Stimulated activated naive CD8-positive, alpha-beta T cell treated with anti-CD3 and anti-CD28 coated beads, Interleukin-15, amount 100 ng/mL, for 72 hours (primary cell): Measurements from ENCODE around the gene ASIC5.
"Not testable (repeated sequence)": the region's sequence is repeated elsewhere in the genome, so short reads cannot be mapped to it uniquely, and the experiment has no call there.

Experiments used
- ATAC-seq: fragments of 150-1000 bp; cut with Tn5 transposase; 2 replicates; pipeline ENCODE4 v1.10.0; 2021; ENCODE audit warnings: mild to moderate bottlenecking, moderate library complexity
- DNase-seq, 2 donors: peaks; one replicate each; pipeline ENCODE4 v3.0.0; 2021 to 2022
- H3K27ac Mint-ChIP-seq, 2 donors: one replicate each; pipeline ENCODE4 v1.8.0; 2022; ENCODE audit warnings: mild to moderate bottlenecking in 2 of 2, mixed read lengths in 2 of 2, moderate library complexity in 2 of 2
- H3K27me3 Mint-ChIP-seq: one replicate; pipeline ENCODE4 v1.8.0; 2022; ENCODE audit warnings: mixed read lengths
- H3K4me1 Mint-ChIP-seq: one replicate; pipeline ENCODE4 v1.8.0; 2022; ENCODE audit warnings: mild to moderate bottlenecking, mixed read lengths
- H3K4me3 Mint-ChIP-seq, 2 donors: one replicate each; pipeline ENCODE4 v1.8.0; 2022; ENCODE audit warnings: mild to moderate bottlenecking in 2 of 2, mixed read lengths in 2 of 2, moderate library complexity in 1 of 2
- H3K9me3 Mint-ChIP-seq, 2 donors: one replicate each; pipeline ENCODE4 v1.8.0; 2022; ENCODE audit warnings: mixed read lengths in 2 of 2

Gene ASIC5, protein sequence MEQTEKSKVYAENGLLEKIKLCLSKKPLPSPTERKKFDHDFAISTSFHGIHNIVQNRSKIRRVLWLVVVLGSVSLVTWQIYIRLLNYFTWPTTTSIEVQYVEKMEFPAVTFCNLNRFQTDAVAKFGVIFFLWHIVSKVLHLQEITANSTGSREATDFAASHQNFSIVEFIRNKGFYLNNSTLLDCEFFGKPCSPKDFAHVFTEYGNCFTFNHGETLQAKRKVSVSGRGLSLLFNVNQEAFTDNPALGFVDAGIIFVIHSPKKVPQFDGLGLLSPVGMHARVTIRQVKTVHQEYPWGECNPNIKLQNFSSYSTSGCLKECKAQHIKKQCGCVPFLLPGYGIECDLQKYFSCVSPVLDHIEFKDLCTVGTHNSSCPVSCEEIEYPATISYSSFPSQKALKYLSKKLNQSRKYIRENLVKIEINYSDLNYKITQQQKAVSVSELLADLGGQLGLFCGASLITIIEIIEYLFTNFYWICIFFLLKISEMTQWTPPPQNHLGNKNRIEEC

DNA sequence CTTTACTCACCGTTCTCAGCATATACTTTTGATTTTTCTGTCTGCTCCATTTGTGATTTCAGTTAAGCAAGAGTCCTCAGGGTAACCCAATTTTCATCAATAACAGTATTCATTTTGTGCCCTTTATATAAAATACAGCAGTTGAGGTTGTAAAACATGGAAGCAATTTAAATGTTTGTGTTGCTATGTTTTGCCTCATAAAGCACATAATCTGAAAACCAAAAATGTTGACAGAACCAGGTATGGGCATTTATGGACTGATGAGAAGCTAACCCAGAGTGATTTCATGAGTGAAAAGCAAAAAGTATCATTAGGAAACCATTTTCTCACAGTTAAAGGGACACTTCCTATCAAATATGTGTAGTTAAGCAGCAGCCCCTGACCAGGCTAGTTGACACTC lies at the start of gene ASIC5:
ASIC5 (minus strand) TSS at position 101 of the 400 bp plus-strand sequence; CDS start at position 50, 51 bp downstream.
- no peak for DNase-seq
- no peak for ATAC-seq
- Mint-ChIP-seq H3K4me3 (no peak within 1 kb of the TSS), H3K4me1 (no peaks in the 10 kb centered on the region), H3K27me3 (no peaks in the 10 kb centered on the region), H3K9me3 (peaks cover 9 to 20% of the 10 kb centered on the region in 2 donors), H3K27ac (no peak within 1 kb of the TSS)

DNA sequence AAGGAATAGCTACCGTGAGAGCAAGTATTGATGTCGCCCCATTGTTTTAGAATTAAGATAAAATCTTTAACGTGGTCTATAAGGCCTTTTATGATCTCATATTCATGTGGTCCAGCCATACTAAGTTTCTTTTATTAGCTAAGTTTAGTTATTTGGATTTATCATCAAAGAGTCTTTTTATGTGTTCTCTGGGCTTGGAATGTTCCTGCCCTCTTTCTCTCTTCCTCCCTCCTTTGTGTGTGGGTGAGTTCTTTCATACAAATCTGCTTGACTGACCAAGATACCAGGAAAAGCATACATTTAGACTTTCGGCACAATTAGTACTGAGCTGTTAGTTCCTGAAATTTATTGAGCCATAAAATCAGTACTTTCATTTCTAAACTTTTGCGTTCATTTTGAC lies 48.7 kb upstream of the ASIC5 start:
- no peak for ATAC-seq
- no peaks in the 10 kb centered on the region for H3K27me3 Mint-ChIP-seq
- H3K9me3 Mint-ChIP-seq, result no peaks in the 10 kb centered on the region
- no peak overlapping the region for H3K27ac Mint-ChIP-seq
- no peak overlapping the region for H3K4me3 Mint-ChIP-seq
- DNase-seq, result no peak
- H3K4me1 Mint-ChIP-seq, result peaks cover 13% of the 10 kb centered on the region

- Mint-ChIP-seq H3K4me3 (no peak overlapping the region), H3K9me3 (no peaks in the 10 kb centered on the region), H3K4me1 (peaks cover 21% of the 10 kb centered on the region)
Measured at GRCh38 chr4:155911905-155912304, 45.8 kb upstream of the ASIC5 start.

DNA sequence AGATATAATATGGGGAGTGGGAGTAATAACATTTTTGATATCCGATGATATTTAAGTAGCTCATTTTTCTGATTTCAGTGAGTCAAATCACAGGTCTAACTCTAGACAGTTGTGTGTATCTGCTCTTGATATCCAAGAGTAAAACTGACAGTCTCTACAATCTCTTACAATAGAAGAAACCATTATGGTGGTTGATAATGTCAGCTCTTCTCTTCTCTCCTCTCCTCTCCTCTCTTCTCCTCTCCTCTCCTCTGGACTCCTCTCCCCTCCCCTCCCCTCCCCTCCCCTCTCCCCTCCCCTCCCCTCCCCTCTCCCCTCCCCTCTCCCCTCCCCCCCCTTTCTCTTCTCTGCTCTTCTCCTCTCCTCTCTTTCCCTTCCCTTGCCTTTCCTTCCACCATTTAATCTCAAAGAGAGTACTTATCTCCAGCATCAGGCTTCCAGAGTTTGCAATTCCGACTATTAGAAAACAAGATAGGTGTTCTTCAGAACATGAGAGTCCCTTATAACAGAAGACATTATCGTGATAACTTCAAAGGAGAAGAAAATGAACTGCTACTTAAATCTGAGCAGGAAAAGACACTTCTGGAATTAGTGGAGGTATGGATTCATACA lies 43.6 kb upstream of the ASIC5 start:
- no peaks in the 10 kb centered on the region for H3K9me3 Mint-ChIP-seq
- H3K27ac Mint-ChIP-seq, result no peak overlapping the region
- H3K4me3 Mint-ChIP-seq, result no peak overlapping the region
- DNase-seq (no peak), ATAC-seq (no peak)
- peaks cover 21% of the 10 kb centered on the region for H3K4me1 Mint-ChIP-seq
- H3K27me3 Mint-ChIP-seq, result no peaks in the 10 kb centered on the region

More at GRCh38 chr4:155911905-155912304, 45.8 kb upstream of the ASIC5 start:
- Mint-ChIP-seq H3K27ac (peak overlapping the region in 1 of 2 donors; percentile 62), H3K27me3 (no peaks in the 10 kb centered on the region)
- ATAC-seq (peak; percentile 79), DNase-seq (no peak)

DNA sequence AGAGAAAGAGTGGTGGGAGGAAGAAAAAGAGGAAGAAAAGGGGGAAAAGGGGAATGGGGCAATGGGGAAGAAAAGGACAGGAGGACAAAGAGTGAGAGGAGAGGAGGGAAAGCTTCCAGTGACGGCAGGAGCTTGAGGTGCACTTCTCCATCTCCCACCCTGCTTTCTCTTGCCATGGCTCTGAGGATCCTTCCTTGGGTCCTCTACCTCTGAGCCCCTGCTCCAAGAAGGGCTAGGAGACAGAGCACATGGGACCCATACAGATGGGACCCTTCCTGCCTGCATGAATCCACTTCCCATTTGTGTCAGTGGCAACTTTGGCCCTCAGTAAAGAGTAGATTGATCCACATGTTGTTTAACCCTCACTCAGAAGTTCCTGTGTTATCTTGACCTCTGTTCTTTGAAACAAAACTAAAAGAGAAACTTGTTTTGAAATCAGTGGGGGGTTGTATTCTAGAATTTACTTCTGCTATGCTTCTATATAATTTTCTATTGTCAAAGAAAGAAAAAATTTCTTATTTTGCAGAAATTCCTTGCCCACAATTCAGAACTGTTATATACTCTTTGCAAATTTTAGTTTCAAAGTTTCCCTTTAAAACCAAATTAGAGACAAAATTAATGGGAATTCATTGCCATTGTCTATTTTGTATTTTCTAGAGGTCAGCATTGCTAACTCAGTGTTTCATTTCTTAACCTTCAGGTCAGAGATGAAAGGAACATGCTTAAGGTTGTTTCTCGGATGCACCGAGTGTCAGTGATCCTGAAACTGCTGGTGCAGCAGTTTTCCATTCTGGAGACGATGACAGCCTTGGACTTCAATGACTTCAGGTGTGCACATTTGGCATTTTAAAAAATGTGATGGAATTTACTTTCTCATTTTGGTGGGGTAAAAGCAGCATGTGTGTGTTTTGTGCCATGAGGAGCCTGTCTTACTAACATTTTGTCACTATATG lies 42.4 kb upstream of the ASIC5 start:
- Mint-ChIP-seq H3K4me3 (peak overlapping the region; percentile 16 to 36), H3K4me1 (peaks cover 21% of the 10 kb centered on the region), H3K9me3 (no peaks in the 10 kb centered on the region), H3K27me3 (peaks cover 7% of the 10 kb centered on the region), H3K27ac (no peak overlapping the region)
- DNase-seq (no peak), ATAC-seq (no peak)

GRCh38 chr4:155907556-155907955 lies 41.5 kb upstream of the ASIC5 start:
- ATAC-seq (no peak), DNase-seq (no peak)
- Mint-ChIP-seq H3K9me3 (no peaks in the 10 kb centered on the region), H3K27me3 (peaks cover 9% of the 10 kb centered on the region), H3K27ac (no peak overlapping the region), H3K4me3 (no peak overlapping the region), H3K4me1 (peaks cover 16% of the 10 kb centered on the region)

DNA sequence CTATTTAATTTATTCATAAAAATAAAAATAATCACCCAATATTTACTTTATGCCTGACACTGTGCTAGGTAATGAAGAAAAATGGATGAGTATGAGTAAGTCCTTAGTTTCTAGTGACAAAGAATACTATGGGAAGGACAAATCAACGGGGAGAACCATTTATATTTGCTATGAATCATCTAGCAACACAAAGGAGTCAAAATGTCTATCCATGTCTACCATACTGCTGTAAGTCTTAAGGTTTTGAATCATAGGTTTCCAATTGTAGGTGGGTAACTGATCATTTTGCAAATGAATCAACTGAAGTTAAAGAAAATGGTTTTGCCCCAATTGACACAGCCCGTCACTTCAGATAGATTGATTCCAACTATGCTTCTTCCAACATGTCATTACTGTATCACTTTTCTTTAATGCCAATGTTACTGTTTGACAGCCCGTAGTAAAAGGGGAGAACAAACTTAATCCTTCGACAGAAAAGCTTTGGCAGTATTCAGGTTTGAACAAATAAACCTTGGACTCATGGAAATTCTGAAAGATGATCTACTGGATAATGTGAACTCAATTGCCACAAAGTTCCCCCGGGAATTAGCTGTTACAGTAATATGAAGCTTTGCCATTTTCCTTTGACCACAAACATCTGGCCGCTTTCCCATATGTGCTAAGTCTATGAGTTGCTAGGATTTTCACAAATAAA lies 40.6 kb upstream of the ASIC5 start:
- Mint-ChIP-seq H3K9me3 (no peaks in the 10 kb centered on the region), H3K4me1 (peaks cover 8% of the 10 kb centered on the region), H3K4me3 (no peak overlapping the region), H3K27ac (no peak overlapping the region), H3K27me3 (peaks cover 9% of the 10 kb centered on the region)
- no peak for ATAC-seq
- DNase-seq, result no peak

DNA sequence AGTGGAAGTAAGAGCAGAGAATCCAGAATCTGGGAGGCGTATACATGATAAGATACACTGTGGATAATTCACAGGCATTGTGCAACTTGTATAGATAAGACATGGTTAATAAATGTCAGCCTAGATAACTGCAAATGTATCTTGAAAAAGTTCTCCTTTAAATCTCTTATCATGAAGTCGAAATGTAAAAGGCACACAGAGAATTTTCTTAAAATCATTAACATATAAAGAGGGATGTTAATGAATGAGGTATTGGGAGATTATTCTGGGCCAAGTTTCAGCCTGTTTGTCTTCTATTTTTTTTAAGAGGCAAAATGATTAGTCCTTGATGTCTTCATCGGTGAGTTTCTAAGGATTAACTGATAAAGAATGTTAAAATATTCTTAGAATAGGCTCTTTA lies 38.3 kb upstream of the ASIC5 start:
- Mint-ChIP-seq H3K27me3 (peaks cover 9% of the 10 kb centered on the region), H3K27ac (no peak overlapping the region), H3K4me1 (peaks cover 8% of the 10 kb centered on the region), H3K4me3 (no peak overlapping the region), H3K9me3 (no peaks in the 10 kb centered on the region)
- ATAC-seq (no peak), DNase-seq (no peak)

GRCh38 chr4:155903453-155903852 lies 37.4 kb upstream of the ASIC5 start, which contains the start of gene TDO2:
Gene TDO2, plus strand, starts transcription at chr4:155903696. Its CDS starts 63 bp downstream, at chr4:155903759.
- H3K27me3 Mint-ChIP-seq, result peaks cover 9% of the 10 kb centered on the region
- no peak within 1 kb of the TSS for H3K4me3 Mint-ChIP-seq

DNA sequence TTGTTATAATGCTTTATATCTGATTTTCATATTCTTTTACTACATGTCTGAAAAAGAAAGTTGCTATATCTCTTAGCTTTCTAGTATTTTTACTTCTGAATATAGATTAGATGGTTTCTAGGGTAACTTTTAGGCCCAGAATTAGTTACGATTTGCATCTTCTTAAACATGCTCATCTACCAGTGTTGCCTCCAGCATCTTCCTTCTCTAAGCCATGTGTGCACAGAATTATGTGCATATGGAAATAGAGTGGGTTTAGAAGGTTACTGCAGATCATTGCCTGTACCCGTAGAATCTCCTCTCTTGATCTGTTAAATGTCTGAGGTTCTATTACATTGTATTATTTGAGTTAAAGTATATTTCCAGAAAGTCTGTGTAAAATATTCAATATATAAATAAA lies 34.9 kb upstream of the ASIC5 start:
- ATAC-seq (no peak), DNase-seq (no peak)
- H3K9me3 Mint-ChIP-seq, result peaks cover 0 to 8% of the 10 kb centered on the region in 2 donors
- no peak overlapping the region for H3K27ac Mint-ChIP-seq
- no peaks in the 10 kb centered on the region for H3K4me1 Mint-ChIP-seq
- H3K4me3 Mint-ChIP-seq, result no peak overlapping the region
- H3K27me3 Mint-ChIP-seq, result peaks cover 9% of the 10 kb centered on the region

More at GRCh38 chr4:155903453-155903852, 37.4 kb upstream of the ASIC5 start, which contains the start of gene TDO2:
- Mint-ChIP-seq H3K9me3 (peaks cover 0 to under 1% of the 10 kb centered on the region in 2 donors), H3K27ac (no peak within 1 kb of the TSS), H3K4me1 (peaks cover 8% of the 10 kb centered on the region)
- DNase-seq, result no peak
- ATAC-seq, result no peak

GRCh38 chr4:155900381-155900780 lies 34.3 kb upstream of the ASIC5 start:
- ATAC-seq (no peak), DNase-seq (no peak)
- Mint-ChIP-seq H3K9me3 (peaks cover 0 to 8% of the 10 kb centered on the region in 2 donors), H3K27ac (no peak overlapping the region), H3K4me1 (no peaks in the 10 kb centered on the region), H3K4me3 (no peak overlapping the region), H3K27me3 (peaks cover 9% of the 10 kb centered on the region)

- H3K9me3 Mint-ChIP-seq, result peaks cover 0 to 8% of the 10 kb centered on the region in 2 donors
- H3K4me1 Mint-ChIP-seq, result no peaks in the 10 kb centered on the region
- ATAC-seq (no peak), DNase-seq (no peak)
- H3K27me3 Mint-ChIP-seq, result peaks cover 9% of the 10 kb centered on the region
- H3K27ac Mint-ChIP-seq, result no peak overlapping the region
- no peak overlapping the region for H3K4me3 Mint-ChIP-seq
Measured at GRCh38 chr4:155899891-155900290, 33.8 kb upstream of the ASIC5 start.

DNA sequence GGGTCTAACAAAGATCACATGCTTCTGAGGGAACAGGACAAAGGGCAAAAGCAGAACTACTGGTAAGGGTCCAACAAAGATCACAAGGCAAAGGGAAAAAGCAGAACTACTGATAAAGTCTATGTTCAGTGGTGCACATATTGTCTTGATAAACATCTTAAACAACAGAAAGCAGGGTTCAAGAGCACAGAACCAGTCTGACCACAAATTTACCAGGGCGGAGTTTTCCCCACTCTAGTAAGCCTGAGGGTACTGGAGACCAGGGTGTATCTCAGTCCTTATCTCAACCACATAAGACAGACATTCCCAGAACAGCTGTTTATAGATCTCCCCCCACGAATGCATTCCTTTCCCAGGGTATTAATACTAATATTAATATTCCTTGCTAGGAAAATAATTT lies 32.3 kb upstream of the ASIC5 start:
- ATAC-seq, H3K4me1 Mint-ChIP-seq, H3K4me3 Mint-ChIP-seq, H3K9me3 Mint-ChIP-seq, DNase-seq, H3K27ac Mint-ChIP-seq: not testable (repeated sequence)
- H3K27me3 Mint-ChIP-seq, result peaks cover 12% of the 10 kb centered on the region

DNA sequence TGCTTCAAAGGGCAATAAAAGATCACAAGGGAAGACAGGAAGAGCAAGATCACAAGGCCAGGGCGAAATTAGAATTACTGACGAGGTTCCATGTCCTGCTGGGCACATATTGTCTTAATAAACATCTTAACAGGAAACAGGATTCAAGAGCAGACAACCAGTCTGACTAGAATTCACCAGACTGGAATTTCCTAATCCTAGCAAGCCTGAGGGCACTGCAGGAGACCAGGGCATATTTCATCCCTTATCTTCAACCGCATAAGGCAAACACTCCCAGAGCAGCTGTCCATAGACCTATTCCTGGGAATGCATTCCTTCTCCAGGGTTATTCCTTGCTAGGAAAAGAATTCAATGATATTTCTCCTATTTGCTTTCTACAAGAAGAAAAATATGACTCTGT lies 25.0 kb upstream of the ASIC5 start:
- no peak for DNase-seq
- H3K27ac Mint-ChIP-seq, result no peak overlapping the region

DNA sequence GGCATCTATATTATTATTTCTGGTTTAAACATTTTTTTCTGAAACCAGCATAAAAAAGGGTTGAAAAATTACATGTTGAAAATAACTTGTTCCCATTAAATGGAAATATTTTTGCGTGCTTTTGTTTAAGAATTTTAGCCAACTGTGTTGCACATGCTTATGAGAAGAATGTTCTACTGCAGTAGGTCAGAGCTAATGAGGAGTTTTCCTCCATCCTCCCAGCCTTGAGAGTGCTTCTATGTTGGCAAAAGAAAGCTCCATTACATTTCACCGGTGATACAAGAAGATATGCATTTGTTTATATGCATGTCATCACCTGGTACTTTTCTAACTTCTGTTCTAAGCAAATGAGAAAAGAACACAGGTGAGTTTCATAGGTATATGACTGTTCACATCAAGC lies 23.9 kb upstream of the ASIC5 start:
- DNase-seq (no peak), ATAC-seq (no peak)
- Mint-ChIP-seq H3K27ac (no peak overlapping the region), H3K4me1 (no peaks in the 10 kb centered on the region), H3K4me3 (no peak overlapping the region), H3K27me3 (peaks cover 38% of the 10 kb centered on the region), H3K9me3 (peaks cover 5 to 11% of the 10 kb centered on the region in 2 donors)

More for the DNA sequence above, 25.0 kb upstream of the ASIC5 start:
- ATAC-seq, result no peak
- Mint-ChIP-seq H3K4me1 (no peaks in the 10 kb centered on the region), H3K4me3 (no peak overlapping the region), H3K9me3 (peaks cover 5 to 11% of the 10 kb centered on the region in 2 donors), H3K27me3 (peaks cover 33% of the 10 kb centered on the region)
